Neuronal stem cell (in vitro differentiated cells): ENCODE results near the gene TOM1.

Source experiments
- DNase-seq: peaks from one replicate; pipeline ENCODE4 v3.0.0-alpha.2; 2013; ENCODE audit warnings: low spot score
- H2AFZ ChIP-seq: one replicate; pipeline ENCODE4 v1.6.1; 2013; ENCODE audit warnings: mild to moderate bottlenecking, low read length, inconsistent platforms
- H2AK5ac ChIP-seq: 2 replicates; pipeline ENCODE4 v1.6.1; 2013; ENCODE audit warnings: low read depth, mild to moderate bottlenecking, inconsistent platforms, low read length, moderate library complexity, mixed read lengths
- H2BK120ac ChIP-seq: 2 replicates; pipeline ENCODE4 v1.6.1; 2013; ENCODE audit warnings: low read depth, mild to moderate bottlenecking, inconsistent platforms, low read length, moderate library complexity, mixed read lengths
- H2BK12ac ChIP-seq: one replicate; pipeline ENCODE4 v1.6.1; 2013; ENCODE audit warnings: low read length, inconsistent platforms
- H2BK15ac ChIP-seq: 2 replicates; pipeline ENCODE4 v1.6.1; 2013; ENCODE audit warnings: mild to moderate bottlenecking, low read length, inconsistent platforms, mixed read lengths
- H2BK5ac ChIP-seq: one replicate; pipeline ENCODE4 v1.6.1; 2013; ENCODE audit warnings: inconsistent platforms, mild to moderate bottlenecking, low read length, moderate library complexity
- H3K14ac ChIP-seq: one replicate; pipeline ENCODE4 v1.6.1; 2013; ENCODE audit warnings: low read length, inconsistent platforms
- H3K18ac ChIP-seq: 2 replicates; pipeline ENCODE4 v1.6.1; 2013; ENCODE audit warnings: low read length, inconsistent platforms
- H3K23ac ChIP-seq: 2 replicates; pipeline ENCODE4 v1.6.1; 2013; ENCODE audit warnings: low read depth, mild to moderate bottlenecking, mixed read lengths, low read length, inconsistent platforms; ENCODE audit not compliant: poor library complexity
- H3K27ac ChIP-seq: replicated peaks from 3 replicates; pipeline ENCODE4 v1.5.1; 2013; ENCODE audit warnings: low read length, inconsistent platforms
- H3K27me3 ChIP-seq, 3 experiments: 2 replicates each; pipeline ENCODE4 v1.6.1; 2013; ENCODE audit warnings: low read length in 3 of 3, mild to moderate bottlenecking in 2 of 3, inconsistent platforms in 1 of 3, low read depth in 1 of 3, mixed read lengths in 1 of 3, moderate library complexity in 1 of 3; ENCODE audit not compliant: control insufficient read depth in 3 of 3, insufficient read depth in 3 of 3
- H3K36me3 ChIP-seq, 2 donors: replicated peaks in 1 of 2; 2 replicates each; pipeline ENCODE4 v1.6.1; 2013; ENCODE audit warnings: low read length in 2 of 2; ENCODE audit not compliant: control insufficient read depth in 2 of 2, insufficient read depth in 2 of 2
- H3K4ac ChIP-seq: 2 replicates; pipeline ENCODE4 v1.6.1; 2013; ENCODE audit warnings: inconsistent platforms, mild to moderate bottlenecking, low read length, moderate library complexity
- H3K4me1 ChIP-seq, 2 donors: 1 replicate in 1 of 2; 2 replicates in 1 of 2; pipeline ENCODE4 v1.6.1; 2013; ENCODE audit warnings: low read length in 2 of 2, low read depth in 1 of 2; ENCODE audit not compliant: control insufficient read depth in 2 of 2, insufficient read depth in 1 of 2
- H3K4me2 ChIP-seq: one replicate; pipeline ENCODE4 v1.6.1; 2013; ENCODE audit warnings: mild to moderate bottlenecking, low read length, inconsistent platforms; ENCODE audit not compliant: insufficient read depth, poor library complexity, severe bottlenecking
- H3K4me3 ChIP-seq, 2 donors: 2 replicates each; pipeline ENCODE4 v1.5.1; 2013; ENCODE audit warnings: low read length in 2 of 2, mild to moderate bottlenecking in 2 of 2, inconsistent platforms in 1 of 2, moderate library complexity in 1 of 2
- H3K79me1 ChIP-seq: one replicate; pipeline ENCODE4 v1.6.1; 2013; ENCODE audit warnings: low read depth, mild to moderate bottlenecking, inconsistent platforms, low read length, moderate library complexity
- H3K9ac ChIP-seq: one replicate; pipeline ENCODE4 v1.6.1; 2013; ENCODE audit warnings: mild to moderate bottlenecking, low read depth, low read length, inconsistent platforms; ENCODE audit not compliant: poor library complexity
- H3K9me3 ChIP-seq, 2 donors: replicated peaks in 1 of 2; 2 replicates each; pipeline versions ENCODE3 to v1.6.1; 2013; ENCODE audit warnings: low read length in 2 of 2, mild to moderate bottlenecking in 2 of 2, inconsistent platforms in 1 of 2, low read depth in 1 of 2, mixed read lengths in 1 of 2, moderate library complexity in 1 of 2; ENCODE audit not compliant: control insufficient read depth in 2 of 2, insufficient read depth in 1 of 2
- H4K8ac ChIP-seq: one replicate; pipeline ENCODE4 v1.6.1; 2013; ENCODE audit warnings: low read depth, mild to moderate bottlenecking, inconsistent platforms, low read length, moderate library complexity
- H4K91ac ChIP-seq: one replicate; pipeline ENCODE4 v1.6.1; 2013; ENCODE audit warnings: low read length, low read depth, mild to moderate bottlenecking, inconsistent platforms; ENCODE audit not compliant: poor library complexity
- WGBS, 2 donors: extraction: QIAGEN DNeasy Blood & Tissue Kit; methylation state at CpG; one replicate each; pipeline ENCODE4 v1.1.7; 2013; ENCODE audit warnings: missing lambda C conversion rate in 2 of 2, mixed read lengths in 1 of 2; ENCODE audit not compliant: insufficient read length in 2 of 2, insufficient replicate concordance in 1 of 2; ENCODE audit errors: extremely low coverage in 2 of 2; 5-methylcytosine and 5-hydroxymethylcytosine counted together

The TOM1 gene

GRCh38 chr22:35257321-35258190, 42.1 kb upstream of the TOM1 start, which contains the start of gene HMGXB4:
HMGXB4 (plus strand) TSS chr22:35257493; CDS start chr22:35262391, 4,898 bp downstream.
- WGBS, 2 donors: no CpG with 5 or more reads among the region's 84 CpGs
- H4K91ac ChIP-seq: no peak within 1 kb of the TSS

DNA sequence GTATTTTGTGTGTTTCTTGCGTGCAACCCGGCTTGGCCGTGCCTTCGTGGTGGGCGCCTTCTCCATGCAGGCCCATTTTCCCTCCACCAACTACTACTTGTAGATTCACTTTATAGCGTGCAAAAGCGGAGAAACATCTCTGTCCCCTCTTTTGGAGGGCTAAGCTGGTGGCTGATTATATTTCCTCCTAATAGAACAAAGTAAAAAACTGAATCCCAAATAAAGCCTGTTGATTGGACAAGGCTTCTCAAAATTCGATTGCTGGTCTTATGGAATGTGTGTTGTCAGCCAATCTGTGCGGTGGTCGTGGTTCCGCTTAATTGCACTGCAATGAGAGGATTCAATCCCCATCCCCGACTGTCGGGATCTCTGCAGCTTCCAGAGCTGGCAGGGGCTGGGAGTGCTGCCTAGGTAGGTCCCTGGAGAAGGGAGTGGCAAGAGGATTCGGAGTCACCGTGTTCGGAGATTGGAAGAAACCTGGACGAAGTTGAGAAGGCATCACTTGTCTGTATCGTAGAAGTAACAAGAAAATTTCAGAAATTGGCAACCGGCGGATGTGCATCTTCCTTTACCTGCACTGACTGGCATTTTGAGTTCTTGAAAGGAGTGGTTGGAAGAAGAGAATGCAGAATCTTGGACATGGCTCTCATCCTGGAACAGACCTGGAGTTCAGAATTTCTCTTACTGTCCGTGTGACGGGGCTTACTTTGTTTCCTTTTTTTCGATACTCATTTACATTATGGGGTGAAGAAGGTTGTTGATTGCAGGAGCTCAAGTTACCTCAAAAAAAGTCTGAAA, 41.3 kb upstream of the TOM1 start:
- H2AFZ ChIP-seq: peak overlapping the region; percentile 96
- no peak overlapping the region for H4K8ac ChIP-seq
- H3K27ac ChIP-seq: peak overlapping the region; percentile 80
- H2AK5ac ChIP-seq: peak overlapping the region; percentile 4
- no peak overlapping the region for H3K23ac ChIP-seq
- peak overlapping the region; percentile 93 for H3K4me2 ChIP-seq
- peak overlapping the region; percentile 78 for H3K9ac ChIP-seq
- peaks cover 2 to 5% of the 10 kb centered on the region in 2 donors for H3K4me1 ChIP-seq
- no CpG with 5 or more reads among the region's 23 CpGs for WGBS, 2 donors
- peak overlapping the region; percentile 90 for H3K18ac ChIP-seq
- peak overlapping the region; percentile 85 for H2BK5ac ChIP-seq
- H2BK120ac ChIP-seq: no peak overlapping the region
- no peak overlapping the region for H3K4ac ChIP-seq
- peak; percentile 49 for DNase-seq
- H3K36me3 ChIP-seq: peaks cover 9 to 45% of the 10 kb centered on the region in 2 donors
- H2BK12ac ChIP-seq: no peak overlapping the region
- H2BK15ac ChIP-seq: no peak overlapping the region
- no peak overlapping the region for H4K91ac ChIP-seq
- peak overlapping the region; percentile 60 to 93 for H3K4me3 ChIP-seq
- no peaks in the 10 kb centered on the region for H3K27me3 ChIP-seq
- peaks cover 0 to 4% of the 10 kb centered on the region in 2 donors for H3K9me3 ChIP-seq
- H3K14ac ChIP-seq: no peak overlapping the region
- peaks cover 1% of the 10 kb centered on the region for H3K79me1 ChIP-seq

More at GRCh38 chr22:35257321-35258190, 42.1 kb upstream of the TOM1 start, which contains the start of gene HMGXB4:
- peak within 1 kb of the TSS; percentile 80 for H3K27ac ChIP-seq
- H2AFZ ChIP-seq: peak within 1 kb of the TSS; percentile 96
- H3K9me3 ChIP-seq: peaks cover 0 to 4% of the 10 kb centered on the region in 2 donors
- H3K9ac ChIP-seq: peak within 1 kb of the TSS; percentile 80
- peaks cover 2 to 5% of the 10 kb centered on the region in 2 donors for H3K4me1 ChIP-seq
- peak; percentile 82 for DNase-seq
- H3K23ac ChIP-seq: no peak within 1 kb of the TSS
- peak within 1 kb of the TSS; percentile 60 to 93 for H3K4me3 ChIP-seq
- peak within 1 kb of the TSS; percentile 46 for H3K4ac ChIP-seq
- H3K4me2 ChIP-seq: peak within 1 kb of the TSS; percentile 93
- no peak within 1 kb of the TSS for H4K8ac ChIP-seq
- no peak within 1 kb of the TSS for H2BK120ac ChIP-seq
- H3K36me3 ChIP-seq: peaks cover 6 to 37% of the 10 kb centered on the region in 2 donors
- H3K27me3 ChIP-seq: no peaks in the 10 kb centered on the region
- no peak within 1 kb of the TSS for H2BK12ac ChIP-seq
- H3K79me1 ChIP-seq: peaks cover 1% of the 10 kb centered on the region
- H2AK5ac ChIP-seq: peak within 1 kb of the TSS; percentile 4
- H2BK5ac ChIP-seq: peak within 1 kb of the TSS; percentile 85
- no peak within 1 kb of the TSS for H3K14ac ChIP-seq
- peak within 1 kb of the TSS; percentile 99 for H3K18ac ChIP-seq
- no peak within 1 kb of the TSS for H2BK15ac ChIP-seq

GRCh38 chr22:35264986-35265385, 34.7 kb upstream of the TOM1 start:
- Histone ChIP-seq H4K8ac (no peak overlapping the region), H3K9me3 (peaks cover 0 to 4% of the 10 kb centered on the region in 2 donors), H3K14ac (no peak overlapping the region), H2BK12ac (no peak overlapping the region), H3K36me3 (peaks cover 43 to 96% of the 10 kb centered on the region in 2 donors), H2AK5ac (no peak overlapping the region), H2BK5ac (no peak overlapping the region), H3K27me3 (no peaks in the 10 kb centered on the region), H2AFZ (no peak overlapping the region), H3K27ac (no peak overlapping the region), H3K4me2 (no peak overlapping the region), H4K91ac (no peak overlapping the region), H3K4ac (no peak overlapping the region), H3K79me1 (peaks cover 1% of the 10 kb centered on the region), H2BK15ac (no peak overlapping the region), H3K23ac (no peak overlapping the region), H3K4me1 (no peaks in the 10 kb centered on the region), H3K4me3 (no peak overlapping the region), H3K18ac (no peak overlapping the region), H2BK120ac (no peak overlapping the region), H3K9ac (no peak overlapping the region)
- DNase-seq: no peak
- no CpG with 5 or more reads among the region's 7 CpGs for WGBS, 2 donors
